Vagina (tissue), 2 donors: ENCODE results near the gene ADORA1.

ENCODE experiments used
- POLR2AphosphoS5 ChIP-seq, 2 donors: sonication (generic); formaldehyde crosslinking; IDR thresholded peaks; one replicate each; pipeline ENCODE4 v1.9.0; 2017; ENCODE audit warnings: antibody characterized with exemption in 2 of 2, mild to moderate bottlenecking in 2 of 2, low read depth in 1 of 2; ENCODE audit not compliant: insufficient read depth in 1 of 2
- TF ChIP-seq, protein P1 (sequence below), 3 experiments: fragments of 450-650 bp in 2 of 3; fragments of 200-600 bp in 1 of 3; sonication (generic) in 1 of 3; IDR thresholded peaks; one replicate each; pipeline ENCODE4 v1.5.1; 2017 to 2019; ENCODE audit warnings: antibody characterized with exemption in 3 of 3, mild to moderate bottlenecking in 2 of 3, moderate library complexity in 2 of 3

DNA sequence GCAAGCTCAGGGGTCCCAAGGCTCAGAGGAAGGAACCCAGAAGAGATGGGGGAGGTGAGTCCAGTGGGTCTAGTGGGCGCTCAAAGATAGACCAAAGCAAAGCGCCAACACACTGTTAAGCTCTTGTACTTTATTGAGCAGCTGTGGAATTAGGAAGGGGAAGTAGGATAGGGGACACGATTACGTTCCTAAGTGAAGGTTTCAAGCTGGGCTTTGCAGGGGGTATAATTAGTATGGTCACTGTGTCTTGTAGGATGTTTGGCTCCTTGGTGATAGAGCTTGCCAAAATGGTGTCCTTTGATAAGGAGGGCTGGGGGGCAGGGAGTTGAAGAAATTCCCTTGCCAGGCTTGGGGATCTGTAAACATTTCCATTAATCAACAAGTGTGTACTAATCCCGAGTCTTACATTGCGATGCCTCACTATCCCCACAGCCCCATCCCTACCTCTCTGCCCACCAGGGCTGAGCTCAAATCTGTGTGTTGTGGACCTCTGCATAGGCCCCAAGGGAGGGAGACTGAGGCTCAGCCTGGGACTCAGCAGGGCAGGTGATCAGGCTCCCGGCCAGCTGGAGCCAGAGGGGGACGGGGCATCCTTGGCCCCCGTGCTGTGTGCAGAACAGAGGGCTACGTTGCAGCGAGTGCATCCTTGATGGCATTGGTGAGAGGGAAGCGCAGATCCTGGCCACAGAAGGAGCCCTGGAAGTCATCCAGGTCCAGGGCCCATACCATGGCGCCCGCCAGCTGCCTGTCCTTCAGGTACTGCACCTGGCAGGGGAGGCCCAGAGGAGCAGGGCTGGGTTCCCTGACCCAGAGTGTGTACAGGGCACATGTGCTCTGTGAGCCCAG, 51.5 kb downstream of the ADORA1 start:
- TF ChIP-seq, protein P1, sequence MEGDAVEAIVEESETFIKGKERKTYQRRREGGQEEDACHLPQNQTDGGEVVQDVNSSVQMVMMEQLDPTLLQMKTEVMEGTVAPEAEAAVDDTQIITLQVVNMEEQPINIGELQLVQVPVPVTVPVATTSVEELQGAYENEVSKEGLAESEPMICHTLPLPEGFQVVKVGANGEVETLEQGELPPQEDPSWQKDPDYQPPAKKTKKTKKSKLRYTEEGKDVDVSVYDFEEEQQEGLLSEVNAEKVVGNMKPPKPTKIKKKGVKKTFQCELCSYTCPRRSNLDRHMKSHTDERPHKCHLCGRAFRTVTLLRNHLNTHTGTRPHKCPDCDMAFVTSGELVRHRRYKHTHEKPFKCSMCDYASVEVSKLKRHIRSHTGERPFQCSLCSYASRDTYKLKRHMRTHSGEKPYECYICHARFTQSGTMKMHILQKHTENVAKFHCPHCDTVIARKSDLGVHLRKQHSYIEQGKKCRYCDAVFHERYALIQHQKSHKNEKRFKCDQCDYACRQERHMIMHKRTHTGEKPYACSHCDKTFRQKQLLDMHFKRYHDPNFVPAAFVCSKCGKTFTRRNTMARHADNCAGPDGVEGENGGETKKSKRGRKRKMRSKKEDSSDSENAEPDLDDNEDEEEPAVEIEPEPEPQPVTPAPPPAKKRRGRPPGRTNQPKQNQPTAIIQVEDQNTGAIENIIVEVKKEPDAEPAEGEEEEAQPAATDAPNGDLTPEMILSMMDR (IDR thresholded peaks at IDR 0.05), result no peak
- no peak for TF ChIP-seq POLR2AphosphoS5 (IDR thresholded peaks at IDR 0.05; ENCODE audit: insufficient read depth in 1 of 2, low read depth in 1 of 2)
